NCI-H526 treated with DMSO at 0.1 percent for 48 hours (cell line): ENCODE results near the gene SOAT1.
A peak's percentile ranks its signal among the peaks of the same experiment; 100 is the strongest.
"Not testable (repeated sequence)": the region's sequence is repeated elsewhere in the genome, so short reads cannot be mapped to it uniquely, and the experiment has no call there.

Experiments used
- DNase-seq: peaks from one replicate; lab custom pipeline; 2025; lab: John Stamatoyannopoulos, UW

SOAT1 gene

GRCh38 chr1:179293340-179294327 is at the start of gene SOAT1:
Gene SOAT1, plus strand, starts transcription at chr1:179293797. Its CDS starts 8,888 bp downstream, at chr1:179302685.
- DNase-seq, result peak; percentile 99

- DNase-seq, result not testable (repeated sequence)
These were observed 48.2 kb upstream of the SOAT1 start for GRCh38 chr1:179245426-179245825.

GRCh38 chr1:179247923-179248322 is 45.7 kb upstream of the SOAT1 start:
- no peak for DNase-seq

GRCh38 chr1:179251675-179252074 is 41.9 kb upstream of the SOAT1 start:
- peak; percentile 62 for DNase-seq

- no peak for DNase-seq
These were observed 41.0 kb upstream of the SOAT1 start for GRCh38 chr1:179252606-179253005.

- DNase-seq, result no peak
These were observed 40.2 kb upstream of the SOAT1 start for GRCh38 chr1:179253286-179253972.

- no peak for DNase-seq
These were observed 31.4 kb upstream of the SOAT1 start for GRCh38 chr1:179262183-179262582.

- DNase-seq, result no peak
These were observed 30.5 kb upstream of the SOAT1 start for GRCh38 chr1:179263121-179263520.

- no peak for DNase-seq
These were observed 29.1 kb upstream of the SOAT1 start for GRCh38 chr1:179264507-179264906.

GRCh38 chr1:179269071-179269470 is 24.5 kb upstream of the SOAT1 start:
- no peak for DNase-seq

- not testable (repeated sequence) for DNase-seq
These were observed 19.2 kb upstream of the SOAT1 start for GRCh38 chr1:179274424-179274823.

- no peak for DNase-seq
These were observed 14.7 kb upstream of the SOAT1 start for GRCh38 chr1:179278920-179279319.

GRCh38 chr1:179283992-179284391 is 9.6 kb upstream of the SOAT1 start:
- DNase-seq, result no peak

GRCh38 chr1:179287946-179288345 is 5.7 kb upstream of the SOAT1 start:
- peak; percentile 66 for DNase-seq

GRCh38 chr1:179288977-179289376 is 4.6 kb upstream of the SOAT1 start:
- DNase-seq, result no peak

- no peak for DNase-seq
These were observed 1.7 kb downstream of the SOAT1 start for GRCh38 chr1:179295164-179295755.

GRCh38 chr1:179296356-179297104 is 2.9 kb downstream of the SOAT1 start:
- no peak for DNase-seq

- DNase-seq, result no peak
These were observed 3.4 kb downstream of the SOAT1 start for GRCh38 chr1:179297105-179297378.

- DNase-seq, result no peak
These were observed 5.4 kb downstream of the SOAT1 start for GRCh38 chr1:179298952-179299351.

GRCh38 chr1:179300112-179300511 is 6.5 kb downstream of the SOAT1 start:
- DNase-seq, result no peak

- no peak for DNase-seq
These were observed 8.5 kb downstream of the SOAT1 start for GRCh38 chr1:179302070-179302469.

GRCh38 chr1:179303200-179303785 is 9.7 kb downstream of the SOAT1 start:
- DNase-seq, result no peak
